GM19372 (cell line): ENCODE data around the gene MDFI.

Experiments used
- ATAC-seq: cut with Tn5 transposase; IDR thresholded peaks from one replicate; pipeline ENCODE4 v1.9.1; 2021; ENCODE audit warnings: mild to moderate bottlenecking, low read depth, moderate library complexity; ENCODE audit not compliant: unreplicated experiment

MDFI gene

DNA sequence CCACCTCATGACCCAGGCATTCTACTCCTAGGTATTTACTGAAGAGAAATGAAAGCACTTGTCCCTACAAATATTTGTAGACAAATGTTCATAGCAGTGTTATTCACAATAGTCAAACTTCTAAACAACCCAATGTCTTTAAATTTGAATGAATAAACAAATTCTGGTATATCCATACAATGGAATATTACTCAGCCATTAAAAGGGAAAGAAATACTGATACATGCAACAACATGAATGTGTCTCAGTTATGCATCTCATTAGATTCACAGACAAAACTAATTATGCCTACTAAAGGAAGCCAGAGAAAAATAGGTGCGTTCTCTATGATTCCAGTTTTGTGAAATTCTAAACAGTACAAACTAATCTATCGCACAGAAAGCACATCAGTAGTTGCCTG, 30.7 kb downstream of the MDFI start:
- ATAC-seq, result no peak

DNA sequence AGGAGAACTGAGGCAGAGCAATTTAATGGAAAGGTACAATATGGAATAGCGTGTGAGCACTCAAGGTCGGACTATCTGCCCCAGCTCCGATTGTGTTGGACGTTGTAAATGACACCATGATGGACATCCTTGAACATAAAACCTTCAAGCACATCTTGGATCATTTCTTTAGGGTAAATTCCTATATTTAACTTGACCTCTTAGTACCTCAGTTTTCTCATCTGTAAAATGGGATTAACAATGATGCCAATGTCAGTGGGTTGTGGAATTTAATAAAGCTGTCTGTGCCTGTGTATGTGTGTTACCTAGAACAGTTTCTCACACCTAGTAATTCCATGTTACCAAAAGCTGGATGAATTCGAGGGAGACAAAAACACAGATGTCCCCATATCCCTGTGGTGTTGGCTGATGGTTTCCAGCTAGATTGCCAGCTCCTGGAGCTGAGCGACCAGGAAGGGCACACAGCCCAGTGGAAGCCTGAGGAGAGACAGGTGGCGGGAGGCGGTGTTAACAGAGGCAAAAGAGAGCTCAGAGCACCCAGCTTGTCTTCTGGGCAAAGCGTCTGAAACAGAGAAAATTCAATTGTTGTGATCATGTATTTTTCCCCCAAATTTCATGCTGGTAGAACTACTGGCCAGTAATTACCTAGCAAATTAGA, 32.6 kb downstream of the MDFI start:
- ATAC-seq, result no peak

DNA sequence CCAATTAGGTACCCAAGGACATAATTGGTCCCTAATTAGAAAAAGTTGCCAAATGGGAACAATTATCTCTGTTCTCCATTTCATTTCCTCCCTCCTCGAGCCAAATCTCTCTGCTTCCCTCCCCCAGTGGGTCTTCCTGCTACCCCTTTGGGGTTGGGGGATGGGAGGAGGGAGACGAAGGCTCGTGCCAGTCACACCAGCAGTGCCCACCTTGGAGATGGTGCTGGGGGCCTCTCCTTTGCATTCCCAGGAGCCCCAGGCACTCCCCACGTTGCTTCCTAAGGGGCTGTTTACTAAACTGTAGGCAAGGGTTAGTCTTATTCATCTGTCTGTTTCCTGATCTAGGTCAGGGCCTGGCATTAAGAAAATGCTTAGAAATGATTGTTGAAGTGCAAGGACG, 33.1 kb downstream of the MDFI start:
- ATAC-seq, result no peak

DNA sequence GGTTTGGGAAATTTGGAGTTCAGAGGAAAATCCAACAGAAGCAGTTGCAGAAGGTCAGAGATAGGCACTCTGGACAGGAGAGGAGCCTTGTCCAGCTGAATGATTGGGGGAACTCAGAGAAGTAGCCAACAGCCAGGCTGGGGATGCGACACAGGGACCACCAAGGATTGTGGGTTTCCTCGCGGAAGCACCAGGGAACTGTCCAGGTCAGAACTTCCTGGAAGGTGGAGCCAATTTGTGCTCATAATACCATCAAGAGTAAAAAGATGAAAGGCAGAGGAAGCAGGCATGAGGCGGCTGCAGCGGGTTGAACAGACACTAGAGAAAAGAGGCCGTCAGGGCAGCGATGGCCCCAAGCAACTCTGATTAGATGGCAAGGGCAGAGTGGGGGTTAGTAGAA, 33.7 kb downstream of the MDFI start:
- ATAC-seq, result no peak

DNA sequence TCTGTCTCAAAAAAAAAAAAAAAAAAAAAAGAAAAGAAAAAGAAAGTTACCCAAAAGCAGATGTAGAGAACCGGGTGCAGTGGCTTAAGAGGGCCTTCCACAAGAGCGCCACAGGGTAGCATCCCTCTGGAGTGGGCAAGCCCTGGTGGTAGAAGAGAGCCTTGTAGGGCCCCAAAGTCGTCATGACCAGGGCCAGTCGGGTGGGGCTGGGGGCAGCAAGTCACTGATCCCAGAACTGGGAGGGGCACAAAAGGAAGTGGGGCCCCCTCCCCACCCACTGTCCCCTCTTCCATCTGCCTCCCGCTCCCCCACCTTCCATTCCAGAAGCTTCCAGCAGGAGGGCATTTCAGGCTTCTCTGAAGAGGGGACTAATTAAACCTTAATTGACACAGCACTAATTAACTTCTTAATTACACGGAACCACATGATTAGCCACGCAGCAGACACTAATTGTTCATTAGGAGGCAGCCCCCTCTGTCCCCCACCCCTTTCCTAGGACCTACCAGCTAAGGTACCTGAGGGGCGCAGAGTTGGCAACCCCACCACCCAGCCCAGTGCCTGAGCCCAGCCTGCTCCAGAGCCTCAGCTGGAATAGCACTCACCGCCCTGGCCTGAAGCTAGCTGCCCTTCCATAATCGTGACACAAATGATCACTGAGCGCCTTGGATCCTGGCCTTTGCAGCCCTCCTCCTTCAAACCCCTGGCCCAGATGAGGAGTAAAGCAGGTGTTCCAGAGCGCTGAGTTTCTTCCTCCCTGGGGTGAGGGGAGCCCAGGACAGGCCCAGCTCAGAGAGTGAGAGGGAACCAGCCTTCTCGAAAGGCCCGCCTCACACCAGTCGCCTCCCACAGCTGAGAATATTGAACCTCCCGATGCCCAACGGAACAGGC, 34.8 kb downstream of the MDFI start:
- no peak for ATAC-seq

DNA sequence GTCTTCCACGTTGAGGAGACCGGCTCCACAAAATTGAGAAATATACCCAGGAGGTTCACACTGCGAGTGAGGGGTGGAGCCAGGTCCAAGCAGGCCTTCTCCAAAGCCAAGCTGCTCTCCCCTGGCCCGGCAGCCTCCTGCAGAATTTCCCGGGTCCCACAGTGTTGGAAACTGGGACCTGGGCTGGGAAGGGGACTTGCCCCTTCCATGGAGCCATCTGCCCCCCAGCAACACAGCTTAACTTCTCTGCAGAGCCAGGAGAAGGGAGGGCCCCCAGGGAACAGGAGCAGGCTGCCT, 35.4 kb downstream of the MDFI start:
- no peak for ATAC-seq

DNA sequence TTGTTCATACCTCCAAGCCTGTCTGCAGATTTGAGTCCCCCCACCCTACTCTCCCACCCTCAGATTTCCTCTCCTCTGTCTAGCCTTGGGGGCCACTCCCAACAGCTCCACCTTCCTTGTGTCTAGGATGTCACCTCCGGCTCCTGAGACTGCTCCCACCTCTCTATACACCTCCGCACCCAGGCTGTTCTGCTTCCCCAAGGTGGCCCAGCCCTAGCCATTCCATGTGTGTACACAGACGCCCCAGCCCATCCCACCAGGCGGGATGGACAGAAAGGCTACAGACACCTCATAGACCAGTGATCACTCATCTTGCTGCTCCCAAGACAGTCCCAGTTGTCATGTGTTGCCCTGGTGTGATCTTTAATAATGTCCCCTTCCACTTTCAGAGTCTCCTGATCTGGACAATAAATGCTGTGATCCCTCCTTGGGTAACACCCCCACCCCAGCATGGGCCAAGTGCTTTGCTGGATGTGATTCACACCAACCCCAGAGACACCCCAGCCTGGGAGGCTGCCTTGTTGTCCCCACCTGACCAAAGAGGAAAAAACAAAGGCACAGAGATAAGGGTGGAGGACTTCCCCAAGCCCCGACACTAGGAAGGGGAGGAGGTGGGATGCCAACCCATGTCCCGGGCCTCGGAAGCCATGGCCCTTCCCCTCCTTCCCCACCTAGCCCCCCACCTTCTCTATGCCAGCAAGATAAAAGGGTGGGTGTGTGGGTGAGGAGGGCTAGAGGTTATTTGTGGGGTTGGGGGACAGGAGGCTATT, 36.1 kb downstream of the MDFI start:
- no peak for ATAC-seq

DNA sequence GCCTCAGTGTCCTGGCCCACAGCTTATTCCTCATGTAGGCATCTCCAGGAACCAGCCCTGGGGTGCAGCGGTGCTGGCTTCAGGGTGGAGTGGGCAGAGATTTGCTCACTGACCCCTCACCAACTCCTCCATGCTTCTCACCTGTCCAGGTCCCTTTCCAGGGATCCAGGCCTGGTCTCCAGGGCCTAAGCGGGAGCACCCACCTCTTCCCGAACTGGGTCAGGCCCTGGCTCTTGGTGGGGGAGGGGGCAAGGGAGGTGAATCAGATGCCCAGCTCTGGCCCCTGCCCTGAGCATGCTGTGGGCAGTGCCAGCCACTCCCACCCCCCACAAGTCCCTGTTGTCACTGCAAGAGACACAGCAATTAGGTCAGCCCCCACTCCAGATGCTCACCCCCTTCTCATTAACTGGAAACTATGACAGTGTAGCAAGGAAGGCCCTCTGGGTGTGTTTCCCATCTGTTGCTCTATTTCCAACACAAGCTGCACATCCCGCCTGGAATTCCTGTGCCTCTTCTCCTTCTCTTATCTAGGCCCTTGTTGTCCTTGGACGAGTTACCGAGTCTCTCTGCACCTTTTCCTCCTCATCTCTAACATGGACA, 37.0 kb downstream of the MDFI start:
- ATAC-seq, result no peak

DNA sequence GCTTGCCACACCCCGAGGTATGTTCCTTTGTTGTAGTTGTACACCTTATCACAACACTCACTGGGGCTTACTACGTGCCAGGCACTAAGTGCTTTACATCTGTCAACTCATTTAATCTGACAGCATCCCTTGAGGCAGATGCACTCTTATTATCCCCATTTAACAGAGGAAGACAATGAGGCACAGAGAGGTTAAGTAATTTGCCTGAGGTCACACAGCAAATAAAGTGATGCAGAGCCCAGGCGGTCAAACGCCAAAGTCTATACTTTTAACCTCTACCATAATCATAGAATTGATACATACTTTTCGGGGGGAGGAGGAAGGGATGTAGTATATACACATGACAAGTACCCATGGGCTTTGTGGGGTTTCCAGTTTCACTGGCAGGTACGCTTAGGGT, 37.7 kb downstream of the MDFI start:
- no peak for ATAC-seq

DNA sequence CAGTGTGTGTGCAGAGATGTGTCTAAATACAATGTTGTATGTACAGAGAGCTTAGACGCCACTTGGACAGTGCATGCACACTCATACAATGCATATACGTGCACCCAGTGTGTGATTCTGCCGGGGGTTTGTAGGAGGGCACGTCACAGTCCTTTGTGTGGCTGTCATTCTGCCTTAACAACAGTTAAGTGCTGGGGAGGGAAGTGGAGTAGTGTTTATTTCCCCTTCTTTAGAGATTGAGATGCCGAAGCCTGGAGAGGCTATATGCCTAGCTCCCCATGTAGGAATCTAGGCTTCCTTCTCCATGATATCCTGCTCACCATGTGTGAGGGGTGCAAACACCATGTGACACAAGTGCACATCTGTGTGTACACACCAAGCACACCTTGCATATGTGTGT, 38.2 kb downstream of the MDFI start:
- ATAC-seq, result no peak

DNA sequence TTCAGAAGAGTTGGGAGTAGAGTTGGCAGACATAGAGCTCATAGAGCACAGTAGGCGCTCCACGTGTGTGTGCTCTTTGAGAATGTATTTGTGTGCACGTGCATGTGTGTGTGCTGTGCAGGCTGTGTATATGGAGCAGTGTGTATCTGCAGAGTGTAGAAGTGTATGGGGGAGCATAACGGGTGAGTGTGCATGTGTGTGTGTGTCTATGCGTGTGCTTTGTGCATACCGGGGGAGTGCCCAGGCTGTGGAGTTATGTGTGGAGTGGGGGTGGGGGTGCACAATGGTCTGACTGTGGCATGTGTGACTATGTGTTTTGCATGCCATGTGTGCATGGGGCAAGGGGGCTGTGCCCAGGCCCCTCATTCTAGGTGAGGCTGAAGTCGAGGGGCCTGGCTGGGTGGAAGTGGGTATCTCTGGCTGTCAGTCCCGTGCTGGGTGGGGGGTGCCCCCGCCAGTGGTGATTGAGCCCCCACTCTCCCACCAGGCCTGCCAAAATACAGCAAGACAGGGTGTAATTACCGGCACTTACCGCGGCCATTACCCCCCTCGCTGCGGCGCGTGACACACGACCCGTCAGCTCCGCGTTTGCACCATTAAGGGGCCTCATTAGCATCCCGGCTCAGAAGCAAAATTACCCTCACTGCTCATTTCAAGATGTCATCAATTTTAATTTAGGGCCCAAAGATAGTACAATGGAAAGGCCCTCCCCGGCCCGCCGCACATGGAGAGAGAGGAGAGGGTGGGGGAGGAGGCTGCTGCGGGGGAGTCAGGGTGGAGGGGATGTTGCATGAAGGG, 39.1 kb downstream of the MDFI start:
- ATAC-seq, result no peak

DNA sequence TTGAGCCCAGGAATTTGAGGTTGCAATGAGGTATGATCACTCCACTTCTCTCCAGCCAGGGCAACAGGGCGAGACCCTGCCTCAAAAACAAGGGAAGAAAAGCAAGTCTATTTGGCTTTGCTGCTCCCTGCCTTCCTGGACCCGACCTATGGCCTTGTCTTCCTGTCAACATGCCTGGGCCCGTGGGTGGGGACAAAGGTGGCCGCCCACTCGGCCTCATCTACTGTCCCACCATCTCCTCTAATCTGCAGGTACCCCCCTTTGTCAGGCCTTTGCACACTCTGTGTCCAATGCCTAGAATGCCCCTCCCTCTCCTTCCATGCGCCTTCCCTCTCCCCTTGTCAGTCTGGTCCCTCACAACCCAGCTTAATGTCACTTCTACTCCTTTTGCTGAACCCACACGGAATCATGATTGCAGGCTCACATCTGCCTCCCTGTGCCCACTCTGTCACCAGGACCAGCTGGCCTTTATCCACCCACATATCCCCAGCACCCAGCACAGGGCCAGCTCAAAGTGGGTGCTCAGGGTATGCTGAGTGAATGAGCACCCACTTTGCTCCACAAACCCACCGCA, 40.3 kb downstream of the MDFI start:
- no peak for ATAC-seq

DNA sequence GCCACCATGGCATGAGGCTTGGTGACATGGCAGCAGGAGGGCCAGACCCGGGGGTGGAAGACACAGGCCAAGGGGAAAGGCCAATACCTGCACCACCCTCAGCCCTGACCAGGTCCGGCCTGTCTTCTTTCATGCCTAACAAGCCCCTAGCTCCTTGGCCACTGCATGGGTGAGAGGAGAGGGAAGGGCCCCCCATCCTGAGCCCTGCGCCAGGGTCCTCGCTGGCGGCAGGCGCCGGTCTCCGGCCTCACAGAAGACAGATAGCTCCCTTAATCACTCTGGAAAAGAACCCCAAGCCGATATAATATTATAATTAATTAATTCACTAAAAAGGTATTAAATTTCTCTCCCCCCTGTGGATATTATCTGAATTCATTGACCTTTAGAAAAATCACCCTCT, 41.4 kb downstream of the MDFI start:
- ATAC-seq, result no peak

DNA sequence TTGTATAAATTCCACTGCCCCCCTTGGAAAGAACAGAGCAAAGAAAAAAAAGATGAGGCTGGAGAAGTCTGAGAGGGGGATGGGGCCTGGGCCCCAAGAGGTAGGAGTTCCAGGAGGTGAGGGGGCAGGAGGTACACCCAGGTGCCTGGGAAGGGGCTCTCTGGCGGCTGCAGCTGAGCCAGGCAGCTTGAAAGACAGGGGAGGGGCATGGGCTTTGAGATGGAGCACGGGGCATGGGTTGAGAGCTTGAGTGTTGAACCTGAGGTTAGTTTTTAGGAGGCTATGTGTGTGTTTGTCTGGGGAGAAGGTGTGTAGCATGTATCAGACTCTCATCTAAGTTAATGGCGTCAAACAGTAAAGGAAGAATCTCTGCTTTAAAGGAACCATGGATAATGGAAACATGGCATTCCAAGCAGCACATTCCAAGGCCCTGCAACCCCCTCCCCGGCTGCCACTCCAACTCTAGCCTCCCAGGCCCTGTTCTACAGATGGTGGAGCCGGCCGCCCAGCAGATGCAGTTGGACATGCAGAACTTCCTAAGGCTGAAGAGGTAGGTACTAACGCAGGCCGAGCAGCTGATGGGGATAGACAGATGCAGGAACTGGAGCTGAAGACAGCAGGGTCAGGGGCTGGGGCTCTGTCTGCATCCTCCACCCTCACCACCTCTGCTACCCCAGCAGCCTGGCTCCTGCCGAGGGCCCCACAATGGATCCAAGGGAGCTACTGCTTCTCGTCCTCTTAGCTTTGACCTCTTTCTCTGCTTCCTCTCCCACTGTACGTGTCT, 42.1 kb downstream of the MDFI start:
- ATAC-seq, result no peak

DNA sequence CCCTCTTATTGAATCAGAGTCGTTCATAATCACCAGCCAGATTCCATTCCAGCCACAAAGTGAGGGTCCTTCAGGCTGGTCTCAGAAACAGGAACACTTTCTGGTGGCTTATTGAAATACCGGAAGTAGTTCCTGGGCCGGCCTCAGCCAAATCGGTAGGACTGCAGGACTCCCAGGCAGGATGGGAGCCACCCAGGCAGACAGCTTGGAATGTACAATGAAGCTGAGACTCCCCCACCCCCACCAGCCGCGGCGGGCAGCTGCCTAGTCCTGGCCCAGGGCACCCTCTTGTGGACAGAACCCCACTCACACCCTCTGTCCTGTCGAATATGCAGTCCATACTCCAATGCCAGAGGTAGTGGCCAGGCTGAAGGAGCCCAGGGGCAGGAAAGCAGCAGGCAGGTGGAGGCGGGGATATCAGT, 43.8 kb downstream of the MDFI start:
- ATAC-seq, result no peak

DNA sequence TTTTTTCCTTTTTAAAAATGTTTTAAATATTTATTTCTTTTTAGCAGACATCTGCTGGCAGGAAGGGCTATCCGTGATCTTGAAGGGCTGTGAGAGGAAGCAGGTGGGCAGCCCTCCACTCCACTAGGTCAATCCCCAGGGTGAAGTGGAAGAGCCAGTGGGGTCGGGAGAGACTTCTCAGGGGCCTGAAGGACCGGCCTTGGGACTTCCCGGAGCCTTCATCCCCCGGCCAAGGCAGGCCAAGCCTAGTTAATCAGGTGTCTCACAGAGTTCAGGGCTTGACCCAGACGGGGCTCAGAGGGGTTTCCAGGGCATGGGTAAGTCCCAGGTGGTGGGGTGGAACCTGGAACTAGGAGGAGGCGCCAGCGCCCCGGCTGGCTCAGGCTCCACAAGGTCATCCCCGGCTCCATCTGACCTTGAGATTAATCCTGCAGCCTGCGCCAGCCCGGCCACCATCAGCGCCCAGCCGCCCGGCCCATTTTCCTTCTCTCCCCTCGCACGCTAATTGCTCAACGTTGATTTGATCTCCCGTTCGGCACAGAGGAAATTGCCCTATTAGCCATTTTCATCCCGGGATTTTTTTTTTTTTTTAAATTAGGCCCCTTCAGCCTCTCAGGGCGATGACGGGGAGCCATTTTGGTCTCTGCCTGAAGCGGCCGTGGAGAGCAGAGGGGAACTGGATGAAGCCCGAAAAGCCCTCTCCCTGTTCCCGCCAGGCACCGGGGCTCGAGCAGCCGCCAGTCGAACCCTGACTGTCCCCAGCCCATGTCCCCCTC, 44.4 kb downstream of the MDFI start:
- ATAC-seq, result no peak

DNA sequence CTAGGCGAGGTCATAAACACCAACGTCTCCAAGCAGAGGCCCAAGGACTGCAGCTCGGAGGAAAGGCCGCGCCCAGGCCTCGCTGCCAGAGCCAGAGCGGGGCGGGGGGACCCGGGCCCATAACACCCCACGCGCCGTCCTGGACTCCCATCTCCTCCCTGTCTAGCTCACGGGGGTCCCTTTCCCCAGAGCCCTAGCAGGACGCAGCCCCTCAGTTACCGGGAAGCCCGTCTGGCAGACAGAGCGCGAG, 44.9 kb downstream of the MDFI start:
- no peak for ATAC-seq

DNA sequence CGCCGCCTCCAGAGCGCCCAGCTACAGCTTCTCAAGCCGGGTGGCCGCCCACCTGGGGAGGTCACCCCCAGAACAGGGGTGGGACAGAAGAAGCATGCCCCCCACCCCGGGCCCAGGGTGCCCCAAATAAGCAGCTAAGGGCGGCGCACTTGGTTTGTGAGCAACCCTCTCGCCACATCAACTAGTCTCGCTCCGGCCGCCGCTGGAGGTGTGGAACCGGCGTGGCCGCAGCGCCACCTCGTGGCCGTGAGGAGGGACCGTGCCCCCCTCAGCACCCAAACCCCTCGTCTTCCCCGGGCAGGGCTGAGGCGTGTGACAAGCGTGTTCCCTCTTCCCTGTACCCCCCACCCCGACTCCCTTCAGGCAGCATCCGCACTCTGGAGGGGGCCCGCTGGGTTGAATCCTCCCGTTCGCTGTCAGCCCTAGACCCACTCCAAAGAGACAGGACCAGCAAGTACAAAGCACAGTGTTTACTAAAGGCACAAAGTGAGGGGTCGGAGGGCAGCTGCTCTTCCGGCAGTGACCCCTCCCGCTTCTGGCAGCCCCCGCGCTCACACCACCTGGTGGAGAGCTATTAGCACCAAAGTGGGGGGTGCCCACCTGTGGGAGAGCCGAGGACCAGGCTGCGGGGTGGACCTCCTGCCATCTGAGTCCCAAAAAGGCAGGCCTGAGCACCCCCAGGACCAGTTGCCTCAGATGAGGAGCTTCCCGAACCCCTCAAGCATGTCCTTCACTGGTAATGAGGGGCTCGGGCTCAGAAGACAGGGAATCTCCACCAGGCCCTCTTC, 45.4 kb downstream of the MDFI start:
- ATAC-seq, result peak; percentile 72
